Measurements from ENCODE around the gene AGBL5.
A peak's percentile ranks its signal among the peaks of the same experiment; 100 is the strongest.

Gene AGBL5

DNA sequence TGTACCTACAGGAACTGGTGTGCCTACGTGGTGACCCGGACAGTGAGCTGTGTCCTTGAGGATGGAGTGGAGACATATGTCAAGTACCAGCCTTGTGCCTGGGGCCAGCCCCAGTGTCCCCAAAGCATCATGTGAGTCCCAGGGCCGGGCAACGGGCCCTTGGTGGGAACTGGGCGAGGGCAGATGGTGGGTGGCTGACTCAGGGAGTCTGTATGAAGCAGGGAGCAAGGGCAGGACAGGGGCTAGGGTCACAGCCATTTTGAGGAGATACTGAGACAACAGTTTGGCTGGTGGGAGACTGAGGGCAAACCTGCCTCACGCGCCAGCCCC is 28.6 kb downstream of the AGBL5 start:
- DNase-seq, result no peak

DNA sequence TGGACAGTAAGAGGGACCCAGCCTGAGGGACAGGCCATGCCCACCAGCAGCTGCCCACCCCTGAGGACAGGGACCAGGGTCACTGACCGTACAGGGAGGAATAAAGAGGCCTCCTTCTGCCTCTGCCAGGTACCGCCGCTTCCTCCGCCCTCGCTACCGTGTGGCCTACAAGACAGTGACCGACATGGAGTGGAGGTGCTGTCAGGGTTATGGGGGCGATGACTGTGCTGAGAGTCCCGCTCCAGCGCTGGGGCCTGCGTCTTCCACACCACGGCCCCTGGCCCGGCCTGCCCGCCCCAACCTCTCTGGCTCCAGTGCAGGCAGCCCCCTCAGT is 29.1 kb downstream of the AGBL5 start:
- DNase-seq, result no peak

DNA sequence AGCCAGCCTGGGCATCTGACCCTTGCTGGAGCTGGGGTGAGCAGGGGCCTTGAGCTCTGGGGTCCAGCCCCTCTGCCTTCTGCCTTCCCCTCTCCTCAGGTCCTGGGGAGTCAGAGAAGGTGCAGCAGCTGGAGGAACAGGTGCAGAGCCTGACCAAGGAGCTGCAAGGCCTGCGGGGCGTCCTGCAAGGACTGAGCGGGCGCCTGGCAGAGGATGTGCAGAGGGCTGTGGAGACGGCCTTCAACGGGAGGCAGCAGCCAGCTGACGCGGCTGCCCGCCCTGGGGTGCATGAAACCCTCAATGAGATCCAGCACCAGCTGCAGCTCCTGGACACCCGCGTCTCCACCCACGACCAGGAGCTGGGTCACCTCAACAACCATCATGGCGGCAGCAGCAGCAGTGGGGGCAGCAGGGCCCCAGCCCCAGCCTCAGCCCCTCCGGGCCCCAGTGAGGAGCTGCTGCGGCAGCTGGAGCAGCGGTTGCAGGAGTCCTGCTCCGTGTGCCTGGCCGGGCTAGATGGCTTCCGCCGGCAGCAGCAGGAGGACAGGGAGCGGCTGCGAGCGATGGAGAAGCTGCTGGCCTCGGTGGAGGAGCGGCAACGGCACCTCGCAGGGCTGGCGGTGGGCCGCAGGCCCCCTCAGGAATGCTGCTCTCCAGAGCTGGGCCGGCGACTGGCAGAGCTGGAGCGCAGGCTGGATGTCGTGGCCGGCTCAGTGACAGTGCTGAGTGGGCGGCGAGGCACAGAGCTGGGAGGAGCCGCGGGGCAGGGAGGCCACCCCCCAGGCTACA is 30.7 kb downstream of the AGBL5 start:
- no peak for DNase-seq

DNA sequence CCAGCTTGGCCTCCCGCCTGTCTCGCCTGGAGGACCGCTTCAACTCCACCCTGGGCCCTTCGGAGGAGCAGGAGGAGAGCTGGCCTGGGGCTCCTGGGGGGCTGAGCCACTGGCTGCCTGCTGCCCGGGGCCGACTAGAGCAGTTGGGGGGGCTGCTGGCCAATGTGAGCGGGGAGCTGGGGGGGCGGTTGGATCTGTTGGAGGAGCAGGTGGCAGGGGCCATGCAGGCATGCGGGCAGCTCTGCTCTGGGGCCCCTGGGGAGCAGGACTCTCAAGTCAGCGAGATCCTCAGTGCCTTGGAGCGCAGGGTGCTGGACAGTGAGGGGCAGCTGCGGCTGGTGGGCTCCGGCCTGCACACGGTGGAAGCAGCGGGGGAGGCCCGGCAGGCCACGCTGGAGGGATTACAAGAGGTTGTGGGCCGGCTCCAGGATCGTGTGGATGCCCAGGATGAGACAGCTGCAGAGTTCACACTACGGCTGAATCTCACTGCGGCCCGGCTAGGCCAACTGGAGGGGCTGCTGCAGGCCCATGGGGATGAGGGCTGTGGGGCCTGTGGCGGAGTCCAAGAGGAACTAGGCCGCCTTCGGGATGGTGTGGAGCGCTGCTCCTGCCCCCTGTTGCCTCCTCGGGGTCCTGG is 31.4 kb downstream of the AGBL5 start:
- no peak for DNase-seq

DNA sequence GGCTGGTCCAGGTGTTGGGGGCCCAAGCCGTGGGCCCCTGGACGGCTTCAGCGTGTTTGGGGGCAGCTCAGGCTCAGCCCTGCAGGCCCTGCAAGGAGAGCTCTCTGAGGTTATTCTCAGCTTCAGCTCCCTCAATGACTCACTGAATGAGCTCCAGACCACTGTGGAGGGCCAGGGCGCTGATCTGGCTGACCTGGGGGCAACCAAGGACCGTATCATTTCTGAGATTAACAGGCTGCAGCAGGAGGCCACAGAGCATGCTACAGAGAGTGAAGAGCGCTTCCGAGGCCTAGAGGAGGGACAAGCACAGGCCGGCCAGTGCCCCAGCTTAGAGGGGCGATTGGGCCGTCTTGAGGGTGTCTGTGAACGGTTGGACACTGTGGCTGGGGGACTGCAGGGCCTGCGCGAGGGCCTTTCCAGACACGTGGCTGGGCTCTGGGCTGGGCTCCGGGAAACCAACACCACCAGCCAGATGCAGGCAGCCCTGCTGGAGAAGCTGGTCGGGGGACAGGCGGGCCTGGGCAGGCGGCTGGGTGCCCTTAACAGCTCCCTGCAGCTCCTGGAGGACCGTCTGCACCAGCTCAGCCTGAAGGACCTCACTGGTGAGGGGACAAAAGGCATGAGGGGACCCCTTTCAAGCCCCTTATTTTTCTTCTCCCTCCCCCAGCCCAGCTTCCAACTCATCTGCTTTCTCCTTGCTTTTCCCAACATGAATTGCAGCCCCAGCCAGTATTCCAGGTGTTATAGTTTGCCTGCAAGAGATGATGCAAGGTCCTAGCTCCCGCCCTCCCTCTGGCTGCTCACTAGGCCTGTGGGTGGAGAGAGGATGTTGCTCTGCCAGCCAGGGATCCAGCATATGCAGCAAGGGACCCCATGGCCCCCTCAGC is 32.2 kb downstream of the AGBL5 start:
- DNase-seq, result no peak

DNA sequence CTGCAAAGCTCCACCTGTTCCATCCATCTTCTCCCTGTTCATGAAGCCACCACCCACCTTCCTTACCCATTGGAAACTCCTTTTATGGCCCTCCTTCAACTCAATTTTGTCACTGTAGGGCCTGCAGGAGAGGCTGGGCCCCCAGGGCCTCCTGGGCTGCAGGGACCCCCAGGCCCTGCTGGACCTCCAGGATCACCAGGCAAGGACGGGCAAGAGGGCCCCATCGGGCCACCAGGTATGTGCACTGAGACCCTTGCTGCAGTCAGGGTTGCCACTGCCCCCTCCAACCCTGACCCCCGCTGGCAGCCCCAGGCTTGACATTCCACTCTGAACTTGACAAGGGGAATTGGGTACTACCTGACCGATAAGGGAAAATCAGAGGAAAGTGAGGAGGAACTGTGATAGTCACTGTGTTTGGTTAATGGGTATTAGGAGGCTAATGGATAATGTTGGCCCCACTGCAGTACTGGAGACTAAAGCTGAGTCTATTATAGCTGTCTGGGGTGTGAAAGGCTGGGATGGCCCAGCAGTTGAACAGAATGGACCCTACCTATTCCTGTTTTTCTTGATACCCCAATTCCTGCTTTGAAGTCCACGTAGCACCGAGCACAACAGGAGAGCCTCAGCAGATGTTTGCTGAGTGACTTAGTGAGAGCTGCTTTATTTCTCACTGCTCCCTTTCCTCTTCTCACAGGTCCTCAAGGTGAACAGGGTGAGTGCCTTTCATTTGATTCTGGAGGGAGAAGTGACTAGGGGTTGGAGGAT is 33.0 kb downstream of the AGBL5 start:
- DNase-seq, result no peak

DNA sequence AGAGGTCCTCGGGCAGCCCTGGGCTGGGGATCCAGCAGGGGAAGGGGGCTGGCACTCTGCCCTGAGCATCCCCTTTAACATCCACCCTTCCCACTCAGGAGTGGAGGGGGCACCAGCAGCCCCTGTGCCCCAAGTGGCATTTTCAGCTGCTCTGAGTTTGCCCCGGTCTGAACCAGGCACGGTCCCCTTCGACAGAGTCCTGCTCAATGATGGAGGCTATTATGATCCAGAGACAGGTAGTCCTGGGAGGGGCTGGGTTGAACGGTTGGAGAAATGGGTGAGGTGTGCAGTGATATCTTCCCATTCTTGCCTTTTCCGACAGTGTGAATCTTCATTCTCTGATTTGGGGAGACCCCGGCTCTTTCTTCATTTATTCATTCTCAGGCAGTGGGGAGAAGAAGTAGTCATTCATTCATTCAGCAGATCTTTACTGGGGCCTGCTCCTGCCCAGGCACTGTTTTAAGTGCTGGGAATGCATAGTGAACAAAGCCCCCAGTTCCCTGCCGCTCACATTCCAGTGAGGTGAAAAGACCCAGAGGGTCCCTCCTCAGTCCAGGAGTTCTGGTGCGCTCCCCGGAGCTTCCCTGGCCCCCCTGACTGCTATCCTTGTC is 33.7 kb downstream of the AGBL5 start:
- DNase-seq, result no peak

DNA sequence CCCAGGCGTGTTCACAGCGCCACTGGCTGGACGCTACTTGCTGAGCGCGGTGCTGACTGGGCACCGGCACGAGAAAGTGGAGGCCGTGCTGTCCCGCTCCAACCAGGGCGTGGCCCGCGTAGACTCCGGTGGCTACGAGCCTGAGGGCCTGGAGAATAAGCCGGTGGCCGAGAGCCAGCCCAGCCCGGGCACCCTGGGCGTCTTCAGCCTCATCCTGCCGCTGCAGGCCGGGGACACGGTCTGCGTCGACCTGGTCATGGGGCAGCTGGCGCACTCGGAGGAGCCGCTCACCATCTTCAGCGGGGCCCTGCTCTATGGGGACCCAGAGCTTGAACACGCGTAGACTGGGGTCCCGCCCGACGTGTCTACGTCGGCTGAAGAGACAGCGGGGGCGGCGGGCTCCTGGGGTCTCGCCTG is 34.2 kb downstream of the AGBL5 start:
- peak; percentile 54 to 63 for DNase-seq

DNA sequence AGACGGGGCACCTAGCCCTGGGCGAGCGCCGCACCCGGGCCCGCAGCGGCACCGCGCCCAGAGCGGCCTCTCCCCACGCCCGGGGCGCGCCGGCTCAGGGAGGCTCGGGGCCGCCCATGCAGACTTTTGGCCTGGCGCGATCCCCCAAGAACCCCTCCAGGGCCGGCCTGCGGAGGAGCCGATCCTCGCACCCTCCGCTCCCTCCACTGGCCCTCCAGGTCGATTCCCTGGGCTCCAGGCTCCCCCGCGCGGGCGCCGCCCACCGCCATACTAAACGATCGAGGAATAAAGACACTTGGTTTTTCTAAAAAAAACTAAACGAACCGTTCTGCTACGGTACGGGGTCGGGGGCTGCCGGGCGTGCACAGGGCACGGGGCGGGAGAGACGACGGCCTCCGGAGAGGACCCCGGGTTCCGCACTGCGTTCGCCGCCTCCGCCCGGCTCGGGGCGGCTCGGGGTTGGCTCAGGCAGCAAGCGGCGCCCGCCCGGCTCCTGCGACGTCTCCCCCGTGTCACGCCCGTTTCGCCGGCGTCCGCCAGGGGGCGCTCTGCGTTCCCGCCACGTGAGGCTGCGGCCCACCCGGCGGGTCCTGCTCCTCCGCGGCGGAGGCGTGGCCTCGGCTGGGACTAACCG is 34.7 kb downstream of the AGBL5 start:
- DNase-seq, result peak; percentile 80 to 92

DNA sequence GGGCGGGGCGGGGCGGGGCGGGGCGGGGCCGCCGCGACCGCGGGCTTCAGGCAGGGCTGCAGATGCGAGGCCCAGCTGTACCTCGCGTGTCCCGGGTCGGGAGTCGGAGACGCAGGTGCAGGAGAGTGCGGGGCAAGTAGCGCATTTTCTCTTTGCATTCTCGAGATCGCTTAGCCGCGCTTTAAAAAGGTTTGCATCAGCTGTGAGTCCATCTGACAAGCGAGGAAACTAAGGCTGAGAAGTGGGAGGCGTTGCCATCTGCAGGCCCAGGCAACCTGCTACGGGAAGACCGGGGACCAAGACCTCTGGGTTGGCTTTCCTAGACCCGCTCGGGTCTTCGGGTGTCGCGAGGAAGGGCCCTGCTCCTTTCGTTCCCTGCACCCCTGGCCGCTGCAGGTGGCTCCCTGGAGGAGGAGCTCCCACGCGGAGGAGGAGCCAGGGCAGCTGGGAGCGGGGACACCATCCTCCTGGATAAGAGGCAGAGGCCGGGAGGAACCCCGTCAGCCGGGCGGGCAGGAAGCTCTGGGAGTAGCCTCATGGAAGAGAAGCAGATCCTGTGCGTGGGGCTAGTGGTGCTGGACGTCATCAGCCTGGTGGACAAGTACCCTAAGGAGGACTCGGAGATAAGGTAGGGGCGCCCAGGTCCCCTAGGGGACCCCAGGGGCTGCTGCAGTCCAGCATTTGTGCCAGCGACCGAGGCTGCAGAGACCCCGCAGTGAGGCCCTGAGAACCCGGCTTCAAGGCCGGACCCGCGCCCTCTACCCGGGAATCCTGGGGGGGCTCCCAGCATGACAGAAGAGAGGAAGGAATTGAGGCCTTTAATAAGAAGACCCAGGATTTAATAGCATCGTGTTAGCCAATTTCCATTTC is 35.5 kb downstream of the AGBL5 start, which contains the start of gene KHK:
KHK (plus strand) TSS at position 49 of the 870 bp plus-strand sequence; CDS start at position 537, 488 bp downstream.
- peak in 1 of 2 experiments; percentile 51 for DNase-seq

DNA sequence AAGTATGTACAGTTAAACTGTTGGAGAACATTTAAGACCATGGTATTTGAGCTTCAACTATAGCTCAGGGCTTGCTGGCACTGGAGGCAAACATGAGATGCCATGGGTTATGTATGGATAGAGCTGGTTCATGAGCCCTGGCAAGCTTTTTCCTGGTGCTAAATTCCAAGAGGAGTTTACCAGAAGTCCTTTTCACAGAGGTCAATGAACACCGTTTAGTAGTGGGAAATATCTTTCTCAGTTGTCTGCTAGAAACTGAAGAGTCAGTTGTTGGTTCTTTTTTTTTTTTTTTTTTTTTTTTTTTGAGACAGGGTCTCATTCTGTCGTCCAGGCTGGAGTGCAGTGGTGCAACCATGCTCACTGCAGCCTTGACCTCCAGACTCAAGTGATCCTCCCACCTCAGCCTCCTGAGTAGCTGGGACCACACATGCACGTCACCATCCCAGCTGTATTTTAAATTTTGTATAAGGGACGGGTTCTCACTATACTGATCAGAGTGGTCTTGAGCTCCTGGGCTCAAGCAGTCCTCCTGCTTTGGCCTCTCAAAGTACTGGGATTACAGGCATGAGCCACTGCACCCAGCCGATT is 36.4 kb downstream of the AGBL5 start:
- DNase-seq, result no peak

DNA sequence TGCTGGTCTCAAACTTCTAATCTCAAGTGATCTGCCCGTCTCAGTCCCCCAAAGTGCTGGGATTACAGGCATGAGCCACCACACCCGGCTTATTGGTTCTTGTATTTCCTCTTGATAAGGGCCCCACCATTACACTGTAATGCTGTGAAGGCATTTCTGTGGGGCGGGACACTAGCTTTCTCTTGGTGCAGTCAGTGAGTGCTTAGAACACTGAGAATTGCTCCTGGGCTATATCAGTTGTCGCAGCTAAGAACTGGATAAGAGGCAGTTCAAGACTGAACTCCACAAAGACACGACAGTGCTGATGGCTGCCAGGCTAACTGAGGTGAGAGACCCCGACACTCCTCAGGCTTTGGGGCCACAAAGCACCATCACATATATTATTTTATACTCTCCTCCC is 37.2 kb downstream of the AGBL5 start:
- DNase-seq, result no peak

DNA sequence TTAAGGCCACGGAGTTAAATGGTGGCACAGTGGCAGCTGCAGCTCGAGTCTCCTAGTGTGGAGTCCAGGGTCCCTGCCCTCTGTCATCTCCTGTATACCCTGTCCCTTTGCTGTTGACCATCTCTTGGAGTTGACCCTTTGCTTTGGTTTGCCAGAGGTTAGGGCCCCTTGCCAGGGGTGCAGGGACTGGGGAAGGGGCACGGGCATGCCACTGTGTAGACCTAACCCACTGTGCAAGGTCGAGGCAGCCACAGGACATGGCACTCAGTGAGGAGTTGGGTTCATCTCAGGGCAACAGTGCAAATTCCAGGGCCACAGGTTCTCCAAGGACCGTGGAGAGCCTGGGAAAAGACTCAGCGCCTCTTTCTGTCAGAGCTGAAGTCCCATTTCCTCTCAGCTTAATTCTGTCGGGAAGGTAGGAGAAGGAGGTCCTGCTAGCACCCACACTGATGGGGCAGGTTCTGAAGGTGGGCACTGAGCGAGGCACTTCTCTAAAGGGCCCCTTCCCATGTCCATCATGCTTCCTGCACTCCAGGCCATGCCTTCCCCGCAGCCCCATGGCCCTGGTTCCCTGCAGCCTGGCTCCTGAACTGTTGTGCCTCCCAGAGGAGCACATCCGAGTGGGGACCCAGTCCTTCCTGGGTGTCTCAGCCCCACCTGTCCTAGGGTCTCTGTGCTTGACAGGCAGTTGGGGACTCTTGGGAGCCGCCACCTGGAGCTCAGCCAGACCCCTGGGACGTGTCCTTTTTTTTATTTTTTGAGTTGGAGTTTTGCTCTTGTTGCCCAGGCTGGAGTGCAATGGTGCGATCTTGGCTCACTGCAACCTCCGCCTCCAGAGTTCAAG is 37.9 kb downstream of the AGBL5 start:
- no peak for DNase-seq

DNA sequence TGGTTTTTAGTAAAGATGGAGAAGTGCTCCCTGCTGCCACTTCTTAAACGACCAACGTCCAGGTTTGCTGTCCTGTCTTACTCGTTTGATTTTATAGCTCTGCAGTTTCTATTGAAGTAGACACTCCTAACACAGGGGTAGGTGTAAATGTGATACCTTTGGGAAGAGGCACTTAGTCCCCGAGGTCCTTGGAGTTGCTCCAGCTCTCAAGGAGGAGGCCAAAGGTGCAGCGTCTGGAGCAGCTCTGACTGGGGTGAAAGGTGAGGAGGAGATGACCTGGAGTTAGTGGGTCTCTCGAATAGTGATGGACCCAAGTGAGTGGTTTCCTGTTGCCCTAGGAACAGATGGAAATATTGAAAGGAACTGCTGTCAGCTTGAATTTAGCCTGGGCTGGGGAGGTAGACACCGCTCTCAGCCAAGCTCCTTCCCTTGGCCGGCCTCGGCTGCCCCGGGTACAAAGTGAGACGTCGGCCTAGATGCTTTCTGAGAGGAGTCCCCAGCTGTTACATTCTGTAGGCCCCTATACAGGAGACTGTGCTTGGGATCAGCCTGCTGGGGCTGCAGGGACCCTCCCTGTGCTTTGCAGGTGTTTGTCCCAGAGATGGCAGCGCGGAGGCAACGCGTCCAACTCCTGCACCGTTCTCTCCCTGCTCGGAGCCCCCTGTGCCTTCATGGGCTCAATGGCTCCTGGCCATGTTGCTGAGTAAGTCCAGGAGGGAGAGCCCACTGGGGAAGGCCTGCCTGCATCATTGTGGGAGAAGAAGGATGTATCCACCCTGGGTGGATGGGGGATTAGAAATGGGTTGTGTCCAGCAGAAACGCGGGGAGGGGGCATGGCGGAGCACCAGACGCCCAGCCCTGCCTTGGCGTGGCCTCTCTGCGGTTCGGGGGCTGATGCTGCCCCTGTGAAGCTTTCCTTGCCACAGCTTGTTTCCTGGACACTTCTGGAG is 40.6 kb downstream of the AGBL5 start:
- no peak for DNase-seq

DNA sequence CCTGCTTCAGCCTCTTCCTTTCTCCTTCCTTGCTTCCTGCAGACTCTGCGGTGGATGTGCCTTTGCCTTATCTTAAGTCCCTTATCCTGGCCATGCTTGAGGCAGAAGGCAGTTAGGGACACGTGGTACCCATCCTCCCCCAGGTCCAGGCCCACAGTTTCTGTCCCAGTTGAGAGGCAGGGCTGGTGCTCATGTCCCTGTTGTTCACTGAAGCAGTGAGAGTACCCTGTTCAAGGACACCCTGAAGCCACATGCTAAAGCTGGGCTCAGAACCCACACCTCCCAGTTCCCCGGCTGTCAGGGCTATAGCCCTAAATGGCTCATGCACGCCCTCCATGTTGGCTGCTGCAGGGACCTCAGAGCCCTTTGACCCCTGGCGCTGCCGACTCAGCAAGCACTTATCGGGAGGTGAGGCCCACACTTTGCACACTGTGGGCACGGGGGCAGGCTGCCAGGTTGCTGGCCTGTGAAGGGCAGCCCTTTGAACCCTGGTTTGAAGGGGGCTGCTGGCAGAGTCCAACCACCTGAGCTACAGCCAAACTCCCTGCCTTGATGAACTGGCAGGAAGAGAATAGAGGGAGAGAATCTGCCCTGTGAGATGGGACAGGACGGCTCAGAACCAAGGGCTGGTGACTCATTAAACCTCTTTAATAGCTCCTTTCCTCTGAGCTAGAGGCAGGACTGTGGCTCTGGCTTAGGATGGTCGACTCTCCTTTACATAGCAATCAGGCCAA is 41.4 kb downstream of the AGBL5 start:
- no peak for DNase-seq

DNA sequence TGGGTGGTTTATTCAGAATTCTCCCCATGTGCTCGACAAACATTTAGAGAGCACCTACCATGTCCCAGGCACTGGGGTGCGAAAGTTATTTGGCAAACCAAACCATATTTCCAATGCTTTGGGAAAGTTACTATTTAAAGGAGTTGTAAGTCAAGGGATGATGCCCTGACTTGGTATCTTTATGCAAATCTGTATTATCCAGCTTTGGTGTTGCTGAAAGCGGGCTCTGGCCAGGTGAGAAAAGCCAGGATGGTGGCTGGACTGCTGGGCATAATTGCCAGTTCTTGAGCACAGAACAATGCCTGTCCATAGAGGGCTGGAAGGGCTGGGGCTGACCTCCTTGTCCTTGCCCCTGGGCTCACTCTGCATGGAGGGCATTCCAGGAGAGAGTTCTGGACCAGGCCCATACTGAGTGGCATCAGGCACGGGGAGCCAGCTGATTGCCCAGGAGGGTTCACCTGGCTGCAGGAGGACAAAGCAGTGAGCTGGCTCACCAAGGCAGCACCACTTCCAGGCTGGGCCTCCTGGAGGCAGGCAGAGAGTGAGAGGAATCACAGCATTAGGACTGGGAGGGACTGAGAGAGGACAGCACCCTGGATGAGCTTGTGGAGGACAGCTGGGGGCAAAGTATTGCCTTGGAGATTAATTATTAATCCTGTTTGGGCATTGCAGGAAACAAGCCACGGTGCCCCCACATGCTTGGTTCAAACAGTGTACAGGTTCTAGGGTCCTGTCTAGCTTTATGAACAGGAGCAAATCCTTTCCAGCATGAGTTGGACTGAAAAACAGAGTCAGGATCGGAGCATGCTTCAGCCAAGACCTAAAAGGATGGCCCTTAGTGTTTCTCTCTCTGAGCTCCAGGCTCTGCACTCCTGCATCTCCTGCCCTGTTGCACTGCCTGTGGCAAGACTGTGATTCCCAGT is 42.2 kb downstream of the AGBL5 start:
- DNase-seq, result no peak

Measured in SW 1271 (cell line).